ENCODE data around the gene RINT1. TPM values are rescaled to one million over a fixed set of nuclear protein-coding genes. Genes with fewer than 3 reads are reported as not detected.
"Not testable (repeated sequence)": the region's sequence is repeated elsewhere in the genome, so short reads cannot be mapped to it uniquely, and the experiment has no call there.

The RINT1 gene
- total RNA-seq: 29.0 TPM

- Histone ChIP-seq H3K9me3 (ENCODE audit: low read depth, low read length) (no peaks in the 10 kb centered on the region), H3K4me3 (ENCODE audit: low read length) (peak within 1 kb of the TSS; percentile 72), H3K4me1 (ENCODE audit: insufficient read depth, low read length) (peaks cover 30% of the 10 kb centered on the region), H3K27me3 (ENCODE audit: insufficient read depth, low read length) (no peaks in the 10 kb centered on the region)
These were observed at the start of gene RINT1 for GRCh38 chr7:105531792-105532671. RINT1 (plus strand) TSS chr7:105532201; CDS start chr7:105532316, 115 bp downstream.

GRCh38 chr7:105487579-105488571 lies 44.1 kb upstream of the RINT1 start:
- no peaks in the 10 kb centered on the region for H3K27me3 ChIP-seq (ENCODE audit: insufficient read depth, low read length)
- H3K4me3 ChIP-seq (ENCODE audit: low read length): no peak overlapping the region
- H3K4me1 ChIP-seq (ENCODE audit: insufficient read depth, low read length): no peaks in the 10 kb centered on the region
- H3K9me3 ChIP-seq (ENCODE audit: low read depth, low read length): no peaks in the 10 kb centered on the region

- no peaks in the 10 kb centered on the region for H3K4me1 ChIP-seq (ENCODE audit: insufficient read depth, low read length)
- no peak overlapping the region for H3K4me3 ChIP-seq (ENCODE audit: low read length)
- no peaks in the 10 kb centered on the region for H3K27me3 ChIP-seq (ENCODE audit: insufficient read depth, low read length)
- H3K9me3 ChIP-seq (ENCODE audit: low read depth, low read length): no peaks in the 10 kb centered on the region
These were observed 42.6 kb upstream of the RINT1 start for GRCh38 chr7:105489409-105489808.

GRCh38 chr7:105493196-105493922 lies 38.6 kb upstream of the RINT1 start:
- Histone ChIP-seq H3K9me3 (ENCODE audit: low read depth, low read length) (no peaks in the 10 kb centered on the region), H3K27me3 (ENCODE audit: insufficient read depth, low read length) (no peaks in the 10 kb centered on the region), H3K4me1 (ENCODE audit: insufficient read depth, low read length) (no peaks in the 10 kb centered on the region), H3K4me3 (ENCODE audit: low read length) (no peak overlapping the region)

- Histone ChIP-seq H3K4me3 (ENCODE audit: low read length) (no peak overlapping the region), H3K4me1 (ENCODE audit: insufficient read depth, low read length) (no peaks in the 10 kb centered on the region), H3K9me3 (ENCODE audit: low read depth, low read length) (no peaks in the 10 kb centered on the region), H3K27me3 (ENCODE audit: insufficient read depth, low read length) (no peaks in the 10 kb centered on the region)
These were observed 38.1 kb upstream of the RINT1 start for GRCh38 chr7:105493923-105494315.

DNA sequence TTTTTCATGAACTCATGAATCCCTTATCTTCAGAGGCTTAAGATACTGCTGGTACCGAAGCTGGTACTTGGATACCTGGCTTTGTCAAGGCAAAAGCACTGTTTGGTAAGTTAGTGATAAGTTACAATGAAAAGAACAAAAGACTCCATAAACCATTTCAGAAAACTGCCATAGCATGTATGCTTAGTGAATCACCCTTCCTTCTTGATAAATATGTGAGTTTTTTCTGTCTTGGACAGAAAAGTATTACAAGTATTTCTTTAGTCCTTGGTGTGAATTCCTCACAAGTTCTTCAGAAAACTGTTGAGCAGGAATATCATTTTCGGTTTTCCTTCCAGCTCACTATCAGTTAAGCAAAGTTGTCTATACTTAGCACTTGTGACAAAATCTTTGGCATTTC lies 35.5 kb upstream of the RINT1 start:
- H3K27me3 ChIP-seq (ENCODE audit: insufficient read depth, low read length): no peaks in the 10 kb centered on the region
- no peaks in the 10 kb centered on the region for H3K9me3 ChIP-seq (ENCODE audit: low read depth, low read length)
- H3K4me1 ChIP-seq (ENCODE audit: insufficient read depth, low read length): no peaks in the 10 kb centered on the region
- H3K4me3 ChIP-seq (ENCODE audit: low read length): no peak overlapping the region

DNA sequence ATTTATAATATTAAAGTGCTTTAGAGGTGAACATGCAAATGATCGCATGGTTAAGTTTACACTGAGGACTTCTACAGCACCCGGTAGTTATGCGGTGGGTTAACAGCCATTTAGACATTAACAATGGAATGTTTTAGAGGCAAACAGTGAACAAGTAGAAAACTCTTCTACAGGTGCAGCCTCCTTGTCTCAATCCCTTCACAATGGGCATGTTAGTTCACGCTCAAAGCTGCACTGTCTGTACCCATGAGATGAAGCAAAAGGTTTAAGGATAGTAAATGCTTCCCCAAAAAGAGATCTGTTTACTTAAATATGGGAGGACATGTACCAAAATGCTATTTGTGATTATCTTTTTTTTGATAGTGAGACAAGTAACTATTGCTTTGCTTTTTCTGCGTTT lies 35.0 kb upstream of the RINT1 start:
- H3K4me3 ChIP-seq (ENCODE audit: low read length): no peak overlapping the region
- no peaks in the 10 kb centered on the region for H3K4me1 ChIP-seq (ENCODE audit: insufficient read depth, low read length)
- H3K27me3 ChIP-seq (ENCODE audit: insufficient read depth, low read length): no peaks in the 10 kb centered on the region
- no peaks in the 10 kb centered on the region for H3K9me3 ChIP-seq (ENCODE audit: low read depth, low read length)

- H3K27me3 ChIP-seq (ENCODE audit: insufficient read depth, low read length): no peaks in the 10 kb centered on the region
- H3K4me3 ChIP-seq (ENCODE audit: low read length): no peak overlapping the region
- no peaks in the 10 kb centered on the region for H3K4me1 ChIP-seq (ENCODE audit: insufficient read depth, low read length)
- H3K9me3 ChIP-seq (ENCODE audit: low read depth, low read length): no peaks in the 10 kb centered on the region
These were observed 29.8 kb upstream of the RINT1 start for GRCh38 chr7:105502173-105502572.

- Histone ChIP-seq H3K27me3 (ENCODE audit: insufficient read depth, low read length) (no peaks in the 10 kb centered on the region), H3K9me3 (ENCODE audit: low read depth, low read length) (no peaks in the 10 kb centered on the region), H3K4me1 (ENCODE audit: insufficient read depth, low read length) (no peaks in the 10 kb centered on the region), H3K4me3 (ENCODE audit: low read length) (no peak overlapping the region)
These were observed 19.6 kb upstream of the RINT1 start for GRCh38 chr7:105512415-105512814.

GRCh38 chr7:105512926-105513526 lies 19.0 kb upstream of the RINT1 start:
- Histone ChIP-seq H3K9me3 (ENCODE audit: low read depth, low read length) (no peaks in the 10 kb centered on the region), H3K27me3 (ENCODE audit: insufficient read depth, low read length) (no peaks in the 10 kb centered on the region), H3K4me1 (ENCODE audit: insufficient read depth, low read length) (no peaks in the 10 kb centered on the region), H3K4me3 (ENCODE audit: low read length) (no peak overlapping the region)

GRCh38 chr7:105515610-105516009 lies 16.4 kb upstream of the RINT1 start:
- not testable (repeated sequence) for H3K27me3 ChIP-seq (ENCODE audit: insufficient read depth, low read length); H3K4me3 ChIP-seq (ENCODE audit: low read length); H3K4me1 ChIP-seq (ENCODE audit: insufficient read depth, low read length); H3K9me3 ChIP-seq (ENCODE audit: low read depth, low read length)

- Histone ChIP-seq H3K4me3 (ENCODE audit: low read length) (no peak overlapping the region), H3K9me3 (ENCODE audit: low read depth, low read length) (no peaks in the 10 kb centered on the region), H3K4me1 (ENCODE audit: insufficient read depth, low read length) (peaks cover 16% of the 10 kb centered on the region), H3K27me3 (ENCODE audit: insufficient read depth, low read length) (no peaks in the 10 kb centered on the region)
These were observed 12.6 kb upstream of the RINT1 start for GRCh38 chr7:105519353-105519752.

GRCh38 chr7:105520620-105521019 lies 11.4 kb upstream of the RINT1 start:
- peaks cover 16% of the 10 kb centered on the region for H3K4me1 ChIP-seq (ENCODE audit: insufficient read depth, low read length)

GRCh38 chr7:105521027-105521716 lies 10.8 kb upstream of the RINT1 start:
- no peaks in the 10 kb centered on the region for H3K27me3 ChIP-seq (ENCODE audit: insufficient read depth, low read length)
- H3K4me1 ChIP-seq (ENCODE audit: insufficient read depth, low read length): peaks cover 16% of the 10 kb centered on the region
- no peaks in the 10 kb centered on the region for H3K9me3 ChIP-seq (ENCODE audit: low read depth, low read length)
- peak overlapping the region; percentile 48 for H3K4me3 ChIP-seq (ENCODE audit: low read length)

More at GRCh38 chr7:105520620-105521019, 11.4 kb upstream of the RINT1 start:
- H3K27me3 ChIP-seq (ENCODE audit: insufficient read depth, low read length); H3K4me3 ChIP-seq (ENCODE audit: low read length); H3K9me3 ChIP-seq (ENCODE audit: low read depth, low read length): not testable (repeated sequence)
